H1 (cell line): ENCODE data around the gene PPP2R2D. TPM values are rescaled to one million over a fixed set of nuclear protein-coding genes. Genes with fewer than 3 reads are reported as not detected.

Experiments
- ATF3 ChIP-seq: IDR thresholded peaks from 2 replicates; pipeline ENCODE4 v1.6.1; 2011; ENCODE audit warnings: low read depth, mild to moderate bottlenecking, low read length; ENCODE audit not compliant: insufficient read depth
- HDAC2 ChIP-seq, 2 experiments: fragments of 300-600 bp in 1 of 2; sonication (generic) in 1 of 2; IDR thresholded peaks; 2 replicates each; pipeline ENCODE4 v1.6.1; 2011 to 2012; ENCODE audit warnings: low read depth in 2 of 2, low read length in 2 of 2, mild to moderate bottlenecking in 2 of 2, moderate library complexity in 2 of 2, borderline replicate concordance in 1 of 2, inconsistent platforms in 1 of 2
- polyA plus RNA-seq, 7 experiments: library from polyadenylated mRNA; depleted of rRNA in 3 of 7; stranded (reverse) in 5 of 7; unstranded in 2 of 7; fragments of >200 nt in 5 of 7; fragments of 200-250 nt in 2 of 7; gene quantifications; 1 replicate in 5 of 7; 2 replicates in 1 of 7; 4 replicates in 1 of 7; pipeline versions ENCODE4 v1.2.1 to v1.2.3, GENCODE V29; 2011 to 2013; ENCODE audit warnings: missing spikeins in 2 of 7, mixed read lengths in 2 of 7
- total RNA-seq: library from RNA; stranded (reverse); fragmentation: NEBNext Ultra II Directional; extraction: Animal tissue kit (Norgen Biotek cat#: 25700); gene quantifications from 2 replicates; pipeline ENCODE4 v1.2.1, GENCODE V29; 2021

The PPP2R2D gene
- total and polyA plus RNA-seq, 2 of the 8 experiments (the other 6 are each of a cell fraction or from before 2014, with no cell fraction given), result 25.4 to 32.8 TPM

DNA sequence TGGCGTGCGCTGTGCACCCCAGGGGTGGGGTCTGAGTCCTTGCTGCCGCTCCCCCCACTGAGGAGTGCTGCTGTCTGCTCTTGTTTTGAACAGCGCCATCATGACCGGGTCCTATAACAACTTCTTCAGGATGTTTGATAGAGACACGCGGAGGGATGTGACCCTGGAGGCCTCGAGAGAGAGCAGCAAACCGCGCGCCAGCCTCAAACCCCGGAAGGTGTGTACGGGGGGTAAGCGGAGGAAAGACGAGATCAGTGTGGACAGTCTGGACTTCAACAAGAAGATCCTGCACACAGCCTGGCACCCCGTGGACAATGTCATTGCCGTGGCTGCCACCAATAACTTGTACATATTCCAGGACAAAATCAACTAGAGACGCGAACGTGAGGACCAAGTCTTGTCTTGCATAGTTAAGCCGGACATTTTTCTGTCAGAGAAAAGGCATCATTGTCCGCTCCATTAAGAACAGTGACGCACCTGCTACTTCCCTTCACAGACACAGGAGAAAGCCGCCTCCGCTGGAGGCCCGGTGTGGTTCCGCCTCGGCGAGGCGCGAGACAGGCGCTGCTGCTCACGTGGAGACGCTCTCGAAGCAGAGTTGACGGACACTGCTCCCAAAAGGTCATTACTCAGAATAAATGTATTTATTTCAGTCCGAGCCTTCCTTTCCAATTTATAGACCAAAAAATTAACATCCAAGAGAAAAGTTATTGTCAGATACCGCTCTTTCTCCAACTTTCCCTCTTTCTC is 55.0 kb downstream of the PPP2R2D start (continued):
- TF ChIP-seq ATF3 (no peak), HDAC2 (IDR thresholded peaks at IDR 0.05; ENCODE audit: borderline replicate concordance in 1 of 2, low read depth in 2 of 2, low read length in 2 of 2) (no peak)
